Hepatocyte (in vitro differentiated cells): ENCODE results near the gene ALK. TPM values are rescaled to one million over a fixed set of nuclear protein-coding genes. Genes with fewer than 3 reads are reported as not detected.

Experiments used
- DNase-seq: peaks from one replicate; pipeline ENCODE4 v3.0.0-alpha.2; 2016; ENCODE audit warnings: low spot score
- H2AFZ ChIP-seq: fragments of 200-600 bp; sonication (generic); 2 replicates; pipeline ENCODE4 v1.6.0; 2016; ENCODE audit warnings: antibody characterized with exemption, mild to moderate bottlenecking
- H3K27ac ChIP-seq: fragments of 200-600 bp; sonication (generic); 2 replicates; pipeline ENCODE4 v1.5.1; 2016; ENCODE audit warnings: mild to moderate bottlenecking
- H3K27me3 ChIP-seq: fragments of 200-600 bp; sonication (generic); 2 replicates; pipeline ENCODE4 v1.6.1; 2016
- H3K36me3 ChIP-seq: fragments of 200-600 bp; sonication (generic); replicated peaks from 2 replicates; pipeline ENCODE4 v1.5.1; 2016; ENCODE audit warnings: low read depth; ENCODE audit not compliant: insufficient read depth
- H3K4me1 ChIP-seq: fragments of 200-600 bp; sonication (generic); 2 replicates; pipeline ENCODE4 v1.5.1; 2016; ENCODE audit warnings: mild to moderate bottlenecking, moderate library complexity; ENCODE audit not compliant: insufficient read depth
- H3K4me2 ChIP-seq: fragments of 200-600 bp; sonication (generic); 2 replicates; pipeline ENCODE4 v1.6.0; 2016
- H3K4me3 ChIP-seq: fragments of 200-600 bp; sonication (generic); 2 replicates; pipeline ENCODE4 v1.5.1; 2016; ENCODE audit warnings: mild to moderate bottlenecking
- H3K79me2 ChIP-seq: fragments of 200-600 bp; sonication (generic); 2 replicates; pipeline ENCODE4 v1.6.0; 2017; ENCODE audit warnings: mild to moderate bottlenecking
- H3K9me2 ChIP-seq: fragments of 200-600 bp; sonication (generic); replicated peaks from 2 replicates; pipeline ENCODE4 v1.6.0; 2017; ENCODE audit warnings: mild to moderate bottlenecking; ENCODE audit not compliant: insufficient read depth
- H3K9me3 ChIP-seq: fragments of 200-600 bp; sonication (generic); 2 replicates; pipeline ENCODE4 v1.5.1; 2016; ENCODE audit warnings: low read depth, mild to moderate bottlenecking
- H4K20me1 ChIP-seq: fragments of 200-600 bp; sonication (generic); 2 replicates; pipeline ENCODE4 v1.6.0; 2016; ENCODE audit warnings: mild to moderate bottlenecking; ENCODE audit not compliant: insufficient read depth, poor library complexity, severe bottlenecking
- CTCF ChIP-seq: fragments of 200-600 bp; sonication (generic); IDR thresholded peaks from 2 replicates; pipeline ENCODE4 v1.5.1; 2016; ENCODE audit warnings: antibody characterized with exemption, mild to moderate bottlenecking; ENCODE audit not compliant: poor library complexity
- EZH2 ChIP-seq: fragments of 200-600 bp; sonication (generic); IDR thresholded peaks from 2 replicates; pipeline ENCODE4 v1.6.1; 2016; ENCODE audit warnings: antibody characterized with exemption, mild to moderate bottlenecking, borderline replicate concordance
- EZH2phosphoT487 ChIP-seq: fragments of 200-600 bp; sonication (generic); IDR thresholded peaks from one replicate; pipeline ENCODE4 v1.6.1; 2018; ENCODE audit warnings: antibody characterized with exemption, mild to moderate bottlenecking, low read depth, moderate library complexity; ENCODE audit not compliant: unreplicated experiment, severe bottlenecking
- WGBS: methylation state at CpG from one replicate; pipeline ENCODE4 v1.1.6; 2016; ENCODE audit warnings: low lambda C conversion rate; ENCODE audit errors: missing lambda C conversion rate; 5-methylcytosine and 5-hydroxymethylcytosine counted together
- polyA plus RNA-seq: library from polyadenylated mRNA; unstranded; fragments of >200 nt; fragmentation: Nextera tagmentation; extraction: Ambion mirVana; gene quantifications from 2 replicates; pipeline ENCODE4 v1.2.1, GENCODE V29; 2016
- total RNA-seq: library from RNA; depleted of rRNA; stranded (reverse); fragments of >200 nt; gene quantifications from 2 replicates; pipeline ENCODE4 v1.2.3, GENCODE V29; 2014

ALK gene
- total and polyA plus RNA-seq, 2 experiments from 2014 or later: 0.16 to 0.27 TPM

- Histone ChIP-seq H3K4me3 (no peak overlapping the region), H2AFZ (no peak overlapping the region), H3K27me3 (no peaks in the 10 kb centered on the region), H3K27ac (no peak overlapping the region), H4K20me1 (no peaks in the 10 kb centered on the region), H3K36me3 (no peaks in the 10 kb centered on the region), H3K9me2 (no peaks in the 10 kb centered on the region), H3K4me1 (no peaks in the 10 kb centered on the region), H3K79me2 (no peaks in the 10 kb centered on the region), H3K4me2 (no peak overlapping the region), H3K9me3 (no peaks in the 10 kb centered on the region)
- WGBS: 68% methylated on average over 9 of the region's 9 CpGs
- DNase-seq: no peak
- TF ChIP-seq EZH2phosphoT487 (no peak), CTCF (no peak), EZH2 (no peak)
Observed at GRCh38 chr2:29308366-29308765, 613.0 kb downstream of the ALK start.

GRCh38 chr2:29307519-29307918, 613.9 kb downstream of the ALK start:
- no peak for DNase-seq
- no peak overlapping the region for H3K27ac ChIP-seq

GRCh38 chr2:29305762-29306161, 615.6 kb downstream of the ALK start:
- no peaks in the 10 kb centered on the region for H3K27me3 ChIP-seq
- no peaks in the 10 kb centered on the region for H3K79me2 ChIP-seq
- no peak overlapping the region for H3K4me2 ChIP-seq
- TF ChIP-seq CTCF: no peak
- TF ChIP-seq EZH2phosphoT487: no peak
- no peak for TF ChIP-seq EZH2
- 88% methylated on average over 6 of the region's 6 CpGs for WGBS
- no peaks in the 10 kb centered on the region for H3K9me2 ChIP-seq
- H2AFZ ChIP-seq: no peak overlapping the region
- no peaks in the 10 kb centered on the region for H3K4me1 ChIP-seq
- DNase-seq: no peak
- no peak overlapping the region for H3K4me3 ChIP-seq
- H3K36me3 ChIP-seq: no peaks in the 10 kb centered on the region
- no peaks in the 10 kb centered on the region for H3K9me3 ChIP-seq
- H3K27ac ChIP-seq: no peak overlapping the region
- H4K20me1 ChIP-seq: no peaks in the 10 kb centered on the region

More at GRCh38 chr2:29307519-29307918, 613.9 kb downstream of the ALK start:
- Histone ChIP-seq H3K9me3 (no peaks in the 10 kb centered on the region), H4K20me1 (no peaks in the 10 kb centered on the region), H3K27me3 (no peaks in the 10 kb centered on the region), H3K79me2 (no peaks in the 10 kb centered on the region), H3K9me2 (no peaks in the 10 kb centered on the region), H3K4me3 (no peak overlapping the region), H3K4me1 (no peaks in the 10 kb centered on the region), H3K4me2 (no peak overlapping the region), H3K36me3 (no peaks in the 10 kb centered on the region), H2AFZ (no peak overlapping the region)
- TF ChIP-seq CTCF: no peak
- TF ChIP-seq EZH2phosphoT487: no peak
- no peak for TF ChIP-seq EZH2
- WGBS: 57% methylated on average over 2 of the region's 2 CpGs

GRCh38 chr2:29304399-29305060, 616.9 kb downstream of the ALK start:
- Histone ChIP-seq H2AFZ (no peak overlapping the region), H3K27me3 (no peaks in the 10 kb centered on the region)
- 79% methylated on average over 4 of the region's 4 CpGs for WGBS

More at GRCh38 chr2:29304399-29305060, 616.9 kb downstream of the ALK start:
- Histone ChIP-seq H4K20me1 (no peaks in the 10 kb centered on the region), H3K4me1 (no peaks in the 10 kb centered on the region), H3K9me3 (no peaks in the 10 kb centered on the region), H3K79me2 (no peaks in the 10 kb centered on the region), H3K27ac (no peak overlapping the region), H3K4me3 (no peak overlapping the region), H3K9me2 (no peaks in the 10 kb centered on the region), H3K36me3 (no peaks in the 10 kb centered on the region), H3K4me2 (no peak overlapping the region)
- no peak for DNase-seq
- TF ChIP-seq CTCF: no peak
- TF ChIP-seq EZH2: no peak
- TF ChIP-seq EZH2phosphoT487: no peak
